ENCODE measurements around the gene TMEM190. TPM values are rescaled to one million over a fixed set of nuclear protein-coding genes. Genes with fewer than 3 reads are reported as not detected.

The TMEM190 gene
- total and polyA plus RNA-seq, 2 donors, result 0.14 to 3.4 TPM

DNA sequence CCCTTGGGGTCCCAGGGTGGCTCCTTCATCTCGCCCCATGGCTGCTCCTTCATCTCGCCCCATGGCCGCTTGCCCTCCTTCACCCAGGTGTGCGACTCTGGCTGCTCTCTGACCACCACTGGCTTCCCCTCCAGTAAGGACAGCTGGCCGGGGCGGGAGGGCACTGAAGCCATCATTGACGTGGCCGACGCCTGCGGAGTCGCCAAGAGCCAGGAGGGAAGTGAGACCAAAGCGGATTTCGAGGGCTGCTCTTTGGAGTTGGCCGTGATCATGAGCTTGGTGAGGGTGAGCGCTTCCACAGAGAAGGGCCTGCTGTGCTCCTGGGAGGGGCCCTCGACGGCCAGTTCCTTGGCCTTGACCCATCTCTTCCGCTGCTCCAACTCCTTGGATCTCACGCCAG is 18.1 kb upstream of the TMEM190 start:
- Histone ChIP-seq H3K9me3 (ENCODE audit: control insufficient read depth in 2 of 2, insufficient read depth in 1 of 2, low read length in 1 of 2) (peaks cover 0 to 4% of the 10 kb centered on the region in 2 donors), H3K4me1 (ENCODE audit: control insufficient read depth in 2 of 2, insufficient read depth in 2 of 2, low read length in 2 of 2) (peaks cover 8% of the 10 kb centered on the region in 2 donors), H3K27ac (ENCODE audit: low read depth in 1 of 2, low read length in 1 of 2) (peak overlapping the region in 1 of 2 donors; percentile 46), H3K36me3 (ENCODE audit: control insufficient read depth in 2 of 2, insufficient read depth in 2 of 2, low read length in 1 of 2) (no peaks in the 10 kb centered on the region), H3K27me3 (ENCODE audit: control insufficient read depth in 2 of 2, insufficient read depth in 1 of 2, low read length in 1 of 2) (peaks cover 30 to 66% of the 10 kb centered on the region in 2 donors), H3K4me3 (ENCODE audit: low read length in 2 of 2) (no peak overlapping the region)
- DNase-seq (ENCODE audit: low read depth in 6 of 9, low spot score in 9 of 9), result no peak
- WGBS, result 93% methylated on average over 19 of the region's 19 CpGs

DNA sequence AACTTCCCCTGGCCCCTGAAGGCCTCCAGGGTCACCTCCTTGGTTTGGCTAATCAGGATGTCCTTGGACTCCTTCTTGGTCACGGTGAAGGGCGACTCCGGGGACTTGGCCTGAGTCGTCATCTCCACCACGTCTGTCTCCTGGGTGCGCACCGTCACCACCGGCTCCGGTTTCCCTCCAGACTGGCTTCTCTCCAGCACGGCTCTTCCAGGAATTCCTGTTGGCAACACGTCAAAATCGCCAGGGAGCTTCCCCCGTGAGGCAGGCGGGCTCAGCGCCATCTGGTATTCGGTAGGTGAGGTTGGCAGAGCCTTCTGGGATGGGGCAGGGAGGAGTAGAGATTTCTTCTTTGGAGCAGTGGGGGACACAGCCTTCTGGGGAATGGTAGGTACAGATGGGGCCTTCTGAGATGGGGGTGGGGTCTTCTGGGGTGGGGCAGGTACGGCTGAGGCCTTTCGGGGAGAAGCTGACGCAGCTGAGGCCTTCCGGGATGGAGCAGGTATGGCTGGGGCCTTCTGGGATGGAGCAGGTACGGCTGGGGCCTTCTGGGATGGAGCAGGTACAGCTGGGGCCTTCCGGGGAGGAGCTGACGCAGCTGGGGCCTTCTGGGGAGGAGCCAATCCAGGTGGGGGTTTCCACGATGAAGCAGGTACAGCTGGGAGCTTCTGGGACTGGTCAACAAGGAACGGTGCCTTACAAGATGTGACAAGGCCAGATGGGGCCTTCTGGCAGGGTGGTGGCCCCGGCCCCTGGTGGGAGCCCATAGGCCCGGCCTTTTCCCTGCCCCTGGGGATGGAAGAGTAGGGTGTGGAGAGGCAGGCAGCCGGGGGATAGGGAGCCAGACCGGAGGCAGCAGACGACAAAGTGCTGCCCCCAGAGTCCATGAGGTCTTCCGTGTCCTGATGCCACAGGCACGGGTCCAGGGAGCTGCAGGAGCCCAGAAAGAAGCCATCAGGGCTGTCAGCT is 17.4 kb upstream of the TMEM190 start:
- WGBS, result 90% methylated on average over 32 of the region's 32 CpGs
- H3K27ac ChIP-seq (ENCODE audit: low read depth in 1 of 2, low read length in 1 of 2), result peak overlapping the region in 1 of 2 donors; percentile 72
- H3K4me3 ChIP-seq (ENCODE audit: low read length in 2 of 2), result no peak overlapping the region
- no peaks in the 10 kb centered on the region for H3K36me3 ChIP-seq (ENCODE audit: control insufficient read depth in 2 of 2, insufficient read depth in 2 of 2, low read length in 1 of 2)
- H3K27me3 ChIP-seq (ENCODE audit: control insufficient read depth in 2 of 2, insufficient read depth in 1 of 2, low read length in 1 of 2), result peaks cover 22 to 66% of the 10 kb centered on the region in 2 donors
- no peaks in the 10 kb centered on the region for H3K9me3 ChIP-seq (ENCODE audit: control insufficient read depth in 2 of 2, insufficient read depth in 1 of 2, low read length in 1 of 2)
- DNase-seq (ENCODE audit: low read depth in 6 of 9, low spot score in 9 of 9), result no peak
- H3K4me1 ChIP-seq (ENCODE audit: control insufficient read depth in 2 of 2, insufficient read depth in 2 of 2, low read length in 2 of 2), result peaks cover 2 to 3% of the 10 kb centered on the region in 2 donors

DNA sequence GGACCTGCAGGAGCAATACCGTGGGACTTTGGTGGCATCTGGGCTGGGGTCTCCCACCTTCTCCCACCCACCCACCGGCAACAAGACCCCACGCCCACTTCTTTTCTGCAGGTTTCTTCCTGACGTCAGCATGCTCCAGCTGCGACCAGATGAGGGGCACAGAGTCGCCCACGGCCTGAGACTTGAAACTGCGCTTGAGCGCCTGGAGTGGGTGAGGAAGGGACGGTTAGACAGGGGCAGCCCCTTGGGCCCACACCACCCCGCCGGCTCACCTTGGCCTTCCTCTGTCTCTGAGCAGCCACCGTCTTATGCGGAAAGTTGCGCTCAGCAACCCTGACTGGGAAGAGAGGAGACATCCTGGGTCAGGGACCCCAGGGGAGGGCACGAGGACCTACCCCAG is 15.7 kb upstream of the TMEM190 start:
- Histone ChIP-seq H3K4me1 (ENCODE audit: control insufficient read depth in 2 of 2, insufficient read depth in 2 of 2, low read length in 2 of 2) (no peaks in the 10 kb centered on the region), H3K27ac (ENCODE audit: low read depth in 1 of 2, low read length in 1 of 2) (no peak overlapping the region), H3K4me3 (ENCODE audit: low read length in 2 of 2) (no peak overlapping the region), H3K9me3 (ENCODE audit: control insufficient read depth in 2 of 2, insufficient read depth in 1 of 2, low read length in 1 of 2) (no peaks in the 10 kb centered on the region), H3K36me3 (ENCODE audit: control insufficient read depth in 2 of 2, insufficient read depth in 2 of 2, low read length in 1 of 2) (no peaks in the 10 kb centered on the region), H3K27me3 (ENCODE audit: control insufficient read depth in 2 of 2, insufficient read depth in 1 of 2, low read length in 1 of 2) (peaks cover 6 to 62% of the 10 kb centered on the region in 2 donors)
- WGBS, result 92% methylated on average over 16 of the region's 16 CpGs
- no peak for DNase-seq (ENCODE audit: low read depth in 6 of 9, low spot score in 9 of 9)

DNA sequence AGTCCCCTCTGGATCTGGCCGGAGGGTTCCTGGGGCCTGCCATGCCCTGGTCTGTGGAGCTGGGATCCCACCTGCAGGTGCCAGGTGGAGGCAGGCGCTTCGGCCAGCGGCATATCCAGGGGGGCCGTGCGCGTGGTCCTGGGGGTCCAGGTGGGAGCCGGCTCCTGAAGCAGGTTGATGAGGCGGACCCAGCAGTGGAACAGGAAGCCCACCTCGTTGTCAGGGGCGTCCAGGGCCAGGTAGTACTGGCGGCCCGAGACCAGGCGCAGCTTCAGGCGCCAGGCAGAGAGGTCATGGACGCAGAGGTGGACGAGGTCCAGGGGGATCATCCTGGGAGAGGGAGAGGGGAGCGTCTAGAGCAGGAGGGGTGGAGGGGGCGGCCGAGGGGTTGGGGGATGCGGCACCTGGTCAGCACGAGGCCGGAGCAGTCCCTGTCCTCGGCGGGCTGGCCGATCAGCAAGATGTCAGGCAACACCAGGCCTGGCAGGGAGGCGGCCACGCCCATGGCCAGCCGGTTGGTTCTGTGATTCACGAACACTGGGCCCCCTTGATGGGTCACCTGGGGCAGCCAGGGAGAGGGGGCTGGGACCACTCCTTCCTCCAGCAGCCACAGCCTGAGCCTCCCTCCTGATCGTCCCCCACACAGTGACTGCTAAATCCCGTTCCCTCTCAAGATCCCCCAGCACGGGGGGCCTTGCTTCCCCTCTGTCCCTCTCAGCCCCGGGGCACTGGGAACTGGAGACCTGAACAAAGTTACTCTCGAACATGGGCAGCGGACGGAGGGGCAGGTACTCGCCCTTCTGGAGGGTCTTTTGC is 14.2 kb upstream of the TMEM190 start:
- Histone ChIP-seq H3K36me3 (ENCODE audit: control insufficient read depth in 2 of 2, insufficient read depth in 2 of 2, low read length in 1 of 2) (no peaks in the 10 kb centered on the region), H3K27me3 (ENCODE audit: control insufficient read depth in 2 of 2, insufficient read depth in 1 of 2, low read length in 1 of 2) (peaks cover 0 to 61% of the 10 kb centered on the region in 2 donors), H3K27ac (ENCODE audit: low read depth in 1 of 2, low read length in 1 of 2) (no peak overlapping the region), H3K4me1 (ENCODE audit: control insufficient read depth in 2 of 2, insufficient read depth in 2 of 2, low read length in 2 of 2) (no peaks in the 10 kb centered on the region), H3K9me3 (ENCODE audit: control insufficient read depth in 2 of 2, insufficient read depth in 1 of 2, low read length in 1 of 2) (no peaks in the 10 kb centered on the region), H3K4me3 (ENCODE audit: low read length in 2 of 2) (no peak overlapping the region)
- WGBS, result 90% methylated on average over 38 of the region's 38 CpGs
- DNase-seq (ENCODE audit: low read depth in 6 of 9, low spot score in 9 of 9), result no peak

DNA sequence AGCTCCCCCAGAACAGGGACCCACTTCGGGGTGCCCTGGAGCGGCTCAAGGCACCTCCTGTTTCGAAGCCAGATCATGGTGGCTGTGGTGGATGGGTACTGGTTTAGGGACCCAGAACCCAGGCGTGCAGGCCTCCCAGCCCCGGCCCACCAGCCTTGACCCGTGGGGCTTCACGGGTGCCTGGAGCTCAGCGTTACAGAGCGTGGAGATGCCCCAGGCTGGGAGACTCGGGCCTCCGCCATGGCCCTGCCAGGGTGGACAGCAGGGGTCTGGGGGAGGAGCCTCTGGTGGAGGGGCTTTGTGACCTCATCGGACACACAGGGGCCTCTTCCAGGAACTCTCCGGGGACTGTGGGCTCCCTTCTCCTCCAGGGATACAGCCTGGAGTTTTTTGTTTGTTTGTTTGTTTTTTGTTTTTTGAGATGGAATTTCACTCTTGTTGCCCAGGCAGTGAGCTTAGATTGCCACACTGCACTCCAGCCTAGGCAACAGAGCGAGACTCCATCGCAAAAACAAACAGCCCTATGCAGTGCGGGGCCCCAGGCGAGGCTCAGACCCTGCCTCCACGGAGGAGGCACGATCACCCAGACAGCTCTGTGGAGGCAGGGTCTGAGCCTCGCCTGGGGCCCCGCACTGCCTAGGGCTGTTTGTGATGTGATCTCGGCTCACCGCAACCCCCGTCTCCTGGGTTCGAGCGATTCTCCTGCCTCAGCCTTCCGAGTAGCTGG is 13.5 kb upstream of the TMEM190 start, which contains the start of gene GARIN5B:
Gene GARIN5B (minus strand): TSS at position 271 of the 727 bp plus-strand sequence. CDS start 194 bp downstream, at position 77.
- WGBS, result 95% methylated on average over 27 of the region's 27 CpGs
- peaks cover 3 to 63% of the 10 kb centered on the region in 2 donors for H3K27me3 ChIP-seq (ENCODE audit: control insufficient read depth in 2 of 2, insufficient read depth in 1 of 2, low read length in 1 of 2)

DNA sequence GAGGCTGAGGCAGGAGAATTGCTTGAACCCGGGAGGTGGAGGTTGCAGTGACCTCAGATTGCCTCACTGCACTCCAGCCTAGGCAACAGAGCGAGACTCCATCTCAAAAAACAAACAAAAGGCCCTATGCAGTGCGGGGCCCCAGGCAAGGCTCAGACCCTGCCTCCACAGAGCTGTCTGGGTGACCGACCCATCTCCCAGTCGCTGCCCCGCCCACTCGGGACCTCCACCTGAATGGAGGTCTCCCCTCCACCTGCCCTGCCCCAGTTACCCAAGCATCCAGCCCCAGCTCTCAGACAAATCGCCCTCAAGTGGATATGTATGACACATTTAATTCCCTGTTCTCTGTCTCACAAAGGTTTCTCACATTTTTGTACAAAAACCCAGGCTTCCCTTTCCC is 11.4 kb upstream of the TMEM190 start:
- H3K27ac ChIP-seq (ENCODE audit: low read depth in 1 of 2, low read length in 1 of 2), result no peak overlapping the region
- DNase-seq (ENCODE audit: low read depth in 6 of 9, low spot score in 9 of 9), result no peak
- no peak overlapping the region for H3K4me3 ChIP-seq (ENCODE audit: low read length in 2 of 2)
- H3K4me1 ChIP-seq (ENCODE audit: control insufficient read depth in 2 of 2, insufficient read depth in 2 of 2, low read length in 2 of 2), result peaks cover 3 to 7% of the 10 kb centered on the region in 2 donors
- WGBS, result 97% methylated on average over 8 of the region's 8 CpGs
- peaks cover 24 to 73% of the 10 kb centered on the region in 2 donors for H3K27me3 ChIP-seq (ENCODE audit: control insufficient read depth in 2 of 2, insufficient read depth in 1 of 2, low read length in 1 of 2)
- no peaks in the 10 kb centered on the region for H3K36me3 ChIP-seq (ENCODE audit: control insufficient read depth in 2 of 2, insufficient read depth in 2 of 2, low read length in 1 of 2)
- H3K9me3 ChIP-seq (ENCODE audit: control insufficient read depth in 2 of 2, insufficient read depth in 1 of 2, low read length in 1 of 2), result no peaks in the 10 kb centered on the region

More for the DNA sequence above, 13.5 kb upstream of the TMEM190 start, which contains the start of gene GARIN5B:
- no peak for DNase-seq (ENCODE audit: low read depth in 6 of 9, low spot score in 9 of 9)
- no peak within 1 kb of the TSS for H3K4me3 ChIP-seq (ENCODE audit: low read length in 2 of 2)
- H3K9me3 ChIP-seq (ENCODE audit: control insufficient read depth in 2 of 2, insufficient read depth in 1 of 2, low read length in 1 of 2), result no peaks in the 10 kb centered on the region
- no peaks in the 10 kb centered on the region for H3K36me3 ChIP-seq (ENCODE audit: control insufficient read depth in 2 of 2, insufficient read depth in 2 of 2, low read length in 1 of 2)
- H3K4me1 ChIP-seq (ENCODE audit: control insufficient read depth in 2 of 2, insufficient read depth in 2 of 2, low read length in 2 of 2), result no peaks in the 10 kb centered on the region
- H3K27ac ChIP-seq (ENCODE audit: low read depth in 1 of 2, low read length in 1 of 2), result no peak within 1 kb of the TSS

DNA sequence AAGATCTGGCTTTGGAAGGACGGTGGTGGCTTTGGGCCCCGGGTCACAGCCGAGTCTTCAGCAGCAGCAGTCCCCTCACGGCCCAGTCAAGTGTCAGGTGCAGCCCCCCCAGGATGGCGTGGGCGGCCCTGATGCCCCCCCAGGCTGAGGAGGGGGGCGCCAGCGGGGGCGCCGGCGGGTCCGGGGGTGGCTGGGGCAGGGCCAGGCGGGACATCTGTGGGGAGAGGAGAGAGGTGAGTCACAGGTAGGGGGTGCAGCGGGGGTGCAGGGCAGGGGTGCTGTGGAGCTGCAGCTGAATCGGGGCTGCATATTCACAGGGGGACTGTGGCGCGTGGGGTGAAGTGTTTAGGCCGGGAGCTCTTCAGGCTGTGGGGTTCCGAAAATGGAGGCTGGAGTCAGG is 10.7 kb upstream of the TMEM190 start:
- 85% methylated on average over 19 of the region's 19 CpGs for WGBS
- no peak for DNase-seq (ENCODE audit: low read depth in 6 of 9, low spot score in 9 of 9)

DNA sequence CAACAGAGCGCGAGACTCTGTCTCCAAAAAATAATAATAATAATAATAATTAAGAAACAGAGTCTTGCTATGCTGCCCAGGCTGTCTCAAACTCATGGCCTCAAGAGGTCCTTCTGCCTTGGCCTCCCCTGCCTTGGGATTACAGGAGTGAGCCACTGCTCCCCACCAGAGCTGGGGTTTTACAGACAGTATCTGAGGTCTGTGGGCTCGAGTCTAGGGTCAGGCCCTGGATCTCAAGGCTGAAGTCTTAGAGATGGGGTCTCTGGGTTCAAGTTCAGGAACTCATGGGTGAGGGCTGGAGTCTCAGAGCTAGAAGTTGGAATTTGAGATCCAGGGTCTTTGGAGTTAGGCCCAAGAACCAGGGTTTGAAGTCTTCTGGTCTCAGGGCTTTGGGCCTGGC is 9.8 kb upstream of the TMEM190 start:
- Histone ChIP-seq H3K27ac (ENCODE audit: low read depth in 1 of 2, low read length in 1 of 2) (no peak overlapping the region), H3K4me3 (ENCODE audit: low read length in 2 of 2) (no peak overlapping the region), H3K4me1 (ENCODE audit: control insufficient read depth in 2 of 2, insufficient read depth in 2 of 2, low read length in 2 of 2) (peaks cover 3 to 7% of the 10 kb centered on the region in 2 donors), H3K27me3 (ENCODE audit: control insufficient read depth in 2 of 2, insufficient read depth in 1 of 2, low read length in 1 of 2) (peaks cover 35 to 87% of the 10 kb centered on the region in 2 donors), H3K36me3 (ENCODE audit: control insufficient read depth in 2 of 2, insufficient read depth in 2 of 2, low read length in 1 of 2) (no peaks in the 10 kb centered on the region), H3K9me3 (ENCODE audit: control insufficient read depth in 2 of 2, insufficient read depth in 1 of 2, low read length in 1 of 2) (no peaks in the 10 kb centered on the region)
- DNase-seq (ENCODE audit: low read depth in 6 of 9, low spot score in 9 of 9), result no peak
- 79% methylated on average over 3 of the region's 3 CpGs for WGBS

More for the DNA sequence above, 10.7 kb upstream of the TMEM190 start:
- H3K4me3 ChIP-seq (ENCODE audit: low read length in 2 of 2), result no peak overlapping the region
- peaks cover 31 to 80% of the 10 kb centered on the region in 2 donors for H3K27me3 ChIP-seq (ENCODE audit: control insufficient read depth in 2 of 2, insufficient read depth in 1 of 2, low read length in 1 of 2)
- H3K9me3 ChIP-seq (ENCODE audit: control insufficient read depth in 2 of 2, insufficient read depth in 1 of 2, low read length in 1 of 2), result no peaks in the 10 kb centered on the region
- H3K27ac ChIP-seq (ENCODE audit: low read depth in 1 of 2, low read length in 1 of 2), result no peak overlapping the region
- peaks cover 3 to 7% of the 10 kb centered on the region in 2 donors for H3K4me1 ChIP-seq (ENCODE audit: control insufficient read depth in 2 of 2, insufficient read depth in 2 of 2, low read length in 2 of 2)
- no peaks in the 10 kb centered on the region for H3K36me3 ChIP-seq (ENCODE audit: control insufficient read depth in 2 of 2, insufficient read depth in 2 of 2, low read length in 1 of 2)

Data from thymus (tissue), 11 donors.